Suprapubic skin (tissue), 4 donors: Measurements from ENCODE around the gene GPANK1. TPM values are rescaled to one million over a fixed set of nuclear protein-coding genes. Genes with fewer than 3 reads are reported as not detected.

Source experiments
- DNase-seq, 2 donors: peaks; one replicate each; pipeline ENCODE4 v3.0.0-alpha.2; 2019; ENCODE audit warnings: low spot score in 2 of 2
- H3K27ac ChIP-seq: fragments of 200-600 bp; sonication (generic); one replicate; pipeline ENCODE4 v1.5.1; 2019
- H3K27me3 ChIP-seq: fragments of 200-600 bp; sonication (generic); one replicate; pipeline ENCODE4 v1.5.1; 2019
- H3K36me3 ChIP-seq: fragments of 200-600 bp; sonication (generic); one replicate; pipeline ENCODE4 v1.5.1; 2019
- H3K4me1 ChIP-seq: fragments of 200-600 bp; sonication (generic); one replicate; pipeline ENCODE4 v1.5.1; 2019
- H3K4me3 ChIP-seq: fragments of 200-600 bp; sonication (generic); one replicate; pipeline ENCODE4 v1.5.1; 2019; ENCODE audit warnings: mild to moderate bottlenecking
- H3K9me3 ChIP-seq: fragments of 200-600 bp; sonication (generic); one replicate; pipeline ENCODE4 v1.5.1; 2019
- EP300 ChIP-seq: sonication (generic); formaldehyde crosslinking; IDR thresholded peaks from one replicate; pipeline ENCODE4 v1.6.1; 2017; ENCODE audit warnings: antibody characterized with exemption
- POLR2A ChIP-seq, 2 donors: fragments of 450-650 bp; IDR thresholded peaks; one replicate each; pipeline ENCODE4 v1.6.1; 2017; ENCODE audit warnings: antibody characterized with exemption in 2 of 2, mild to moderate bottlenecking in 2 of 2, moderate library complexity in 2 of 2
- POLR2AphosphoS5 ChIP-seq, 3 donors: sonication (generic); formaldehyde crosslinking; IDR thresholded peaks; one replicate each; pipeline ENCODE4 v1.6.1; 2017; ENCODE audit warnings: antibody characterized with exemption in 3 of 3
- WGBS: methylation state at CpG from one replicate; pipeline ENCODE4 v1.1.5; 2018; 5-methylcytosine and 5-hydroxymethylcytosine counted together
- total RNA-seq, 4 donors: library from RNA; depleted of rRNA; stranded (reverse); fragments of >200 nt; gene quantifications; one replicate each; pipeline ENCODE4 v1.1.0, GENCODE V29; 2016
- TF ChIP-seq, protein P1 (sequence below), 2 donors: fragments of 200-600 bp in 1 of 2; fragments of 450-650 bp in 1 of 2; sonication (generic) in 1 of 2; IDR thresholded peaks; one replicate each; pipeline ENCODE4 v1.5.1; 2016 to 2019; ENCODE audit warnings: antibody characterized with exemption in 2 of 2, mild to moderate bottlenecking in 1 of 2, moderate library complexity in 1 of 2

GPANK1 gene
- total RNA-seq, 4 donors from 2014 or later: 15.0 to 22.6 (median 20.1) TPM

DNA sequence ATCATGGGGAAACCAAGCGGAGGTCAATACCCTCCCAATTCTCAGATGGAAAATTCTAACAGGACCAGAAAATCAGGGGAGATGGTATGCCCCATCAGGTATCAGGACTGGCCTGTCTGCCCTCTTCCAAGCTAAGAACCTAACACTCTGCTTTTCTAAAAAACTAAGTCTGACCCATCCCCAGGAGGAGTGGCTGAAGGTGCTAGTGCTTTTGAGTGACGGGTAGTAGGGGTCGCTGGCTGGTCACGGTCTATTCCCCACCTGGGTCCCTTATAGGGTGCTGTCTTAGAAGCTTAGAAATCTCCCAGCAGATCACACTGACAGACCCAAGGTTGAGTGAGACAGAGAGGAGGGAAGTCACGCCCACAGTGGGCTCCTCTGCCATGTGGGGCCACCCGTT, 28.7 kb upstream of the GPANK1 start:
- no peak for DNase-seq
- peaks cover 91% of the 10 kb centered on the region for H3K36me3 ChIP-seq
- H3K4me3 ChIP-seq: no peak overlapping the region
- H3K9me3 ChIP-seq: no peaks in the 10 kb centered on the region
- no peak overlapping the region for H3K27ac ChIP-seq
- H3K4me1 ChIP-seq: no peaks in the 10 kb centered on the region
- TF ChIP-seq POLR2A (IDR thresholded peaks at IDR 0.05): no peak
- TF ChIP-seq, protein P1, sequence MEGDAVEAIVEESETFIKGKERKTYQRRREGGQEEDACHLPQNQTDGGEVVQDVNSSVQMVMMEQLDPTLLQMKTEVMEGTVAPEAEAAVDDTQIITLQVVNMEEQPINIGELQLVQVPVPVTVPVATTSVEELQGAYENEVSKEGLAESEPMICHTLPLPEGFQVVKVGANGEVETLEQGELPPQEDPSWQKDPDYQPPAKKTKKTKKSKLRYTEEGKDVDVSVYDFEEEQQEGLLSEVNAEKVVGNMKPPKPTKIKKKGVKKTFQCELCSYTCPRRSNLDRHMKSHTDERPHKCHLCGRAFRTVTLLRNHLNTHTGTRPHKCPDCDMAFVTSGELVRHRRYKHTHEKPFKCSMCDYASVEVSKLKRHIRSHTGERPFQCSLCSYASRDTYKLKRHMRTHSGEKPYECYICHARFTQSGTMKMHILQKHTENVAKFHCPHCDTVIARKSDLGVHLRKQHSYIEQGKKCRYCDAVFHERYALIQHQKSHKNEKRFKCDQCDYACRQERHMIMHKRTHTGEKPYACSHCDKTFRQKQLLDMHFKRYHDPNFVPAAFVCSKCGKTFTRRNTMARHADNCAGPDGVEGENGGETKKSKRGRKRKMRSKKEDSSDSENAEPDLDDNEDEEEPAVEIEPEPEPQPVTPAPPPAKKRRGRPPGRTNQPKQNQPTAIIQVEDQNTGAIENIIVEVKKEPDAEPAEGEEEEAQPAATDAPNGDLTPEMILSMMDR (IDR thresholded peaks at IDR 0.05): no peak
- TF ChIP-seq POLR2AphosphoS5 (IDR thresholded peaks at IDR 0.05): no peak
- no peak for TF ChIP-seq EP300
- WGBS: 87% methylated on average over 5 of the region's 6 CpGs
- no peaks in the 10 kb centered on the region for H3K27me3 ChIP-seq

DNA sequence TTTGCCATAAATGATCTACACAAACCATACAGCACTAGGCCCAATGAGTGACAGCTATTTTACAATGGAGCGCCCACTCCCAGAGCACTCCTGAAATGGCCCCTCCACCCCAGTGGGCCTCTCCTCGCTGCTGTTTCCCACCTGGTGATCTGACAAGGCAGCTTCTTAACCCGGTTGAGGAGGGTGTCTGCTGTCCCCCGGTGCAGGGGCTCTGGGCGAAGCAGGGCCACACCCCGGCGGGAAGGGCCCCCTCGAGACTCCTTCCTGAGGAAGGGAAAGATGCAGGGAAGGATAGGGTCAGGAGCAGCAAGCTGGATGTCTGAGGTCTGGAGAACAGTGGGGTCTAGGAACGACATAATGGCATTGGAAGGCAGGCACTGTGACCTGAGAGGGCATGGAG, 28.1 kb upstream of the GPANK1 start:
- 91% methylated on average over 9 of the region's 9 CpGs for WGBS

DNA sequence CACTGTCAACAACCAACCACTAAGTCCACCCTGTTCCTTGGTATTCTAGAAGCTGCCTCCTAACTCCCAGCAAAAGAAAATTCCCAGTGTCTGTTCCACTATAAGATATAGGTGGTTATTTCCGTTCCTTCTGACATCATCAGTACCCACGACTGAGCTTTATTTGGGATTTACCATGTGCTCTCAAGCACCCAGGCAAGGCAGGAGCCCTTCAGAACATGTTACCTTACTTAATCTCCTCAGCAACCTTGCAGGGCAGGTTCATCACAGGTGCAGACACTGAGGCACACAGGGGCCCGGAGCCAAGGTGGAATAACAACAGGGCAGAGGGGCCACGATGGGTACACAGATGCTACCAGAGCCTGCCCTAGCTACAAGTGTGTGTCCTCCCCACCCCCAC, 27.6 kb upstream of the GPANK1 start:
- Histone ChIP-seq H3K4me1 (no peaks in the 10 kb centered on the region), H3K27ac (no peak overlapping the region), H3K36me3 (peaks cover 98% of the 10 kb centered on the region), H3K9me3 (no peaks in the 10 kb centered on the region), H3K27me3 (no peaks in the 10 kb centered on the region), H3K4me3 (no peak overlapping the region)
- TF ChIP-seq, protein P1 (IDR thresholded peaks at IDR 0.05): no peak
- no peak for TF ChIP-seq EP300
- TF ChIP-seq POLR2AphosphoS5 (IDR thresholded peaks at IDR 0.05): no peak
- no peak for TF ChIP-seq POLR2A (IDR thresholded peaks at IDR 0.05)
- WGBS: 82% methylated on average over 4 of the region's 4 CpGs
- DNase-seq: no peak

More for the DNA sequence above, 28.1 kb upstream of the GPANK1 start:
- no peak for TF ChIP-seq POLR2A (IDR thresholded peaks at IDR 0.05)
- TF ChIP-seq, protein P1 (IDR thresholded peaks at IDR 0.05): no peak
- no peak for TF ChIP-seq POLR2AphosphoS5 (IDR thresholded peaks at IDR 0.05)
- no peak for TF ChIP-seq EP300
- H3K36me3 ChIP-seq: peaks cover 97% of the 10 kb centered on the region
- H3K27ac ChIP-seq: no peak overlapping the region
- H3K27me3 ChIP-seq: no peaks in the 10 kb centered on the region
- H3K4me3 ChIP-seq: no peak overlapping the region
- DNase-seq: no peak
- H3K4me1 ChIP-seq: no peaks in the 10 kb centered on the region
- no peaks in the 10 kb centered on the region for H3K9me3 ChIP-seq

DNA sequence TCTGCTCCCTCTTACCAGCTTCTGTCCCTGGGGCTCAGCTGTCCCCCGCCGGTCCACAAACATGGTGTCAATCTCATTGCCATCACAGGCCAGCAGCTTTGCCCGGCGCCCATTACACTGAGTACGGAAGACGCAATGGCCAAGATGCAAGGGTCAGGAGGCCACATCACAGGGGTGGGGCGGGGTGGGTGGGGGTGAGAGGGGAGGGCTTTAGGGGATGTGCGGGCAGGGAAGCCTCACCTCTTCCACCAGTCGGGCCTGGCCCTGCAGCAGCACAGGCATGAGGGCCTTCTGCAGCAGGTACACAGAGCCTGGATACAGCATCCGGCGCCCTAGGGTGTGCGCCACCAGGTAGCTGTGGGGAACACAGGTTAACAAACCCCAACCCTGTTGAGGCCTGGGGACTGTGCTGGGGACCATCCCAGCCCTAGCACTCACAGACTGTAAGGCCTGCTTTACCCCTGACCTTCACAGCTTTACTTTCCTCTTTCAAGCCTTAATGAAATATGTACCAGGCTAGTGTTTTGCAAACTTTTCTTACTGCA, 26.8 kb upstream of the GPANK1 start:
- TF ChIP-seq POLR2AphosphoS5 (IDR thresholded peaks at IDR 0.05) (no peak), POLR2A (IDR thresholded peaks at IDR 0.05) (no peak)
- no peak overlapping the region for H3K4me3 ChIP-seq
- WGBS: 95% methylated on average over 9 of the region's 12 CpGs
- H3K27me3 ChIP-seq: no peaks in the 10 kb centered on the region
- DNase-seq: no peak
- H3K27ac ChIP-seq: no peak overlapping the region
- no peaks in the 10 kb centered on the region for H3K9me3 ChIP-seq
- no peaks in the 10 kb centered on the region for H3K4me1 ChIP-seq
- H3K36me3 ChIP-seq: peaks cover 98% of the 10 kb centered on the region

DNA sequence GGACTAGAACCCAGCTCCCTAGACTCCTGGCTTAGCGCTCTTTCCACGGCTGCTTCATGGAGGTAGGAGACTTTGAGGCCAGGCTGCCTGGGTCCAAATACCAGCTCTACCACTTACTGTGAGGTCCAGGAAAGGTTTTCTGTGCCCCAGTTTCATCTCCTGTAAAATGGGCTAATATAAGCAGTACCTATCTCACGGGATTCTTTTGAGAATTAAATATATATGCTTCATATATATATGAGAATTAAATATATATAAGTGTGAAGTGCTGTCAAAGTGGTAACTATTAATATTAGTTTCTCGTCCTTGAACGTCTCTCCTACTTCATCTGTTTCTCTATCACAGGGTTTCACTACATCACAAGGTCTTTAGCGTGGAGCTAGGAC, 26.3 kb upstream of the GPANK1 start:
- 94% methylated on average over 6 of the region's 6 CpGs for WGBS
- H3K4me1 ChIP-seq: no peaks in the 10 kb centered on the region
- no peak for DNase-seq
- no peak overlapping the region for H3K27ac ChIP-seq
- no peaks in the 10 kb centered on the region for H3K9me3 ChIP-seq
- peaks cover 98% of the 10 kb centered on the region for H3K36me3 ChIP-seq
- no peak overlapping the region for H3K4me3 ChIP-seq
- no peaks in the 10 kb centered on the region for H3K27me3 ChIP-seq
- no peak for TF ChIP-seq POLR2A (IDR thresholded peaks at IDR 0.05)
- no peak for TF ChIP-seq EP300
- TF ChIP-seq POLR2AphosphoS5 (IDR thresholded peaks at IDR 0.05): no peak
- TF ChIP-seq, protein P1 (IDR thresholded peaks at IDR 0.05): no peak
